Prostate gland (tissue), 2 donors: ENCODE results near the gene WDFY3.

ENCODE experiments used
- POLR2A ChIP-seq: fragments of 450-650 bp; IDR thresholded peaks from one replicate; pipeline ENCODE4 v1.6.1; 2016; ENCODE audit warnings: antibody characterized with exemption, mild to moderate bottlenecking
- TF ChIP-seq, protein P1 (sequence below), 4 experiments: fragments of 200-600 bp in 2 of 4; fragments of 450-650 bp in 2 of 4; sonication (generic) in 2 of 4; IDR thresholded peaks; 1 replicate in 3 of 4; 2 replicates in 1 of 4; pipeline ENCODE4 v1.5.1; 2016 to 2019; ENCODE audit warnings: antibody characterized with exemption in 4 of 4, mild to moderate bottlenecking in 2 of 4, moderate library complexity in 2 of 4

DNA sequence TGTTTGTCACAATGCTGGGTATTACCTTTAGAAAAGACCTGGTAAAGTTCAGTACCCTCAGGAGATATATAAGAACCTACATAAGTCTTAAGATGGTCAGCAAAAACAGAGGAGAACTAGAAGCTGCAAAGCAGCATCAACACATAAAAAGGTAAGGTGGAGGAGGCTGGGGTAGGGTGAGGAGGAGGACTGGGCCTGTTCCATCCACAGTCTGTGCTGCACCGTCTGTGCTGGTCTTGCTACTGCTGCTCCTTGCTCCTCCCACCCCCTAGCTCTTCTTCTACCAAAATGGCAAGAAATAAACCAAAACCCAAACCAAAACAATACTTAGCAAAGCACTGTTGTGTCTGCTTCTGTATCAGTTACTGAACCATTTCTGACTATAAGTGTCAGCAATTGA lies 281.4 kb downstream of the WDFY3 start:
- TF ChIP-seq, protein P1, sequence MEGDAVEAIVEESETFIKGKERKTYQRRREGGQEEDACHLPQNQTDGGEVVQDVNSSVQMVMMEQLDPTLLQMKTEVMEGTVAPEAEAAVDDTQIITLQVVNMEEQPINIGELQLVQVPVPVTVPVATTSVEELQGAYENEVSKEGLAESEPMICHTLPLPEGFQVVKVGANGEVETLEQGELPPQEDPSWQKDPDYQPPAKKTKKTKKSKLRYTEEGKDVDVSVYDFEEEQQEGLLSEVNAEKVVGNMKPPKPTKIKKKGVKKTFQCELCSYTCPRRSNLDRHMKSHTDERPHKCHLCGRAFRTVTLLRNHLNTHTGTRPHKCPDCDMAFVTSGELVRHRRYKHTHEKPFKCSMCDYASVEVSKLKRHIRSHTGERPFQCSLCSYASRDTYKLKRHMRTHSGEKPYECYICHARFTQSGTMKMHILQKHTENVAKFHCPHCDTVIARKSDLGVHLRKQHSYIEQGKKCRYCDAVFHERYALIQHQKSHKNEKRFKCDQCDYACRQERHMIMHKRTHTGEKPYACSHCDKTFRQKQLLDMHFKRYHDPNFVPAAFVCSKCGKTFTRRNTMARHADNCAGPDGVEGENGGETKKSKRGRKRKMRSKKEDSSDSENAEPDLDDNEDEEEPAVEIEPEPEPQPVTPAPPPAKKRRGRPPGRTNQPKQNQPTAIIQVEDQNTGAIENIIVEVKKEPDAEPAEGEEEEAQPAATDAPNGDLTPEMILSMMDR (IDR thresholded peaks at IDR 0.05), result no peak
- TF ChIP-seq POLR2A, result no peak
